Stomach (tissue), 4 donors: ENCODE results near the gene VN1R5.

Experiments used
- CTCF ChIP-seq, 7 experiments: fragments of 450-650 bp in 4 of 7; fragments of 200-600 bp in 3 of 7; sonication (generic) in 3 of 7; IDR thresholded peaks; one replicate each; pipeline ENCODE4 v1.5.1; 2016 to 2019; ENCODE audit warnings: antibody characterized with exemption in 7 of 7, control low read depth in 2 of 7, mild to moderate bottlenecking in 1 of 7
- POLR2A ChIP-seq, 4 donors: fragments of 450-650 bp; IDR thresholded peaks; one replicate each; pipeline ENCODE4 v1.6.1; 2016; ENCODE audit warnings: antibody characterized with exemption in 4 of 4, control low read depth in 2 of 4, mild to moderate bottlenecking in 1 of 4, moderate library complexity in 1 of 4
- POLR2AphosphoS5 ChIP-seq, 3 donors: sonication (generic); formaldehyde crosslinking; IDR thresholded peaks; one replicate each; pipeline ENCODE4 v1.6.1; 2016; ENCODE audit warnings: antibody characterized with exemption in 3 of 3

GRCh38 chr1:247281001-247281574, 25.2 kb downstream of the VN1R5 start:
- TF ChIP-seq CTCF (IDR thresholded peaks at IDR 0.05) (no peak), POLR2A (IDR thresholded peaks at IDR 0.05) (no peak), POLR2AphosphoS5 (IDR thresholded peaks at IDR 0.05) (no peak)
